Ovary (tissue), 9 donors: ENCODE results near the gene METTL16. TPM values are rescaled to one million over a fixed set of nuclear protein-coding genes. Genes with fewer than 3 reads are reported as not detected.
"Not testable (repeated sequence)": the region's sequence is repeated elsewhere in the genome, so short reads cannot be mapped to it uniquely, and the experiment has no call there.

Experiments used
- DNase-seq, 5 donors: peaks; one replicate each; pipeline ENCODE4 v3.0.0-alpha.2; 2019 to 2020
- H3K27ac ChIP-seq, 2 donors: fragments of 200-600 bp; one replicate each; pipeline versions ENCODE4 v1.5.1 to v1.8.0; 2019 to 2022
- H3K27me3 ChIP-seq: fragments of 200-600 bp; one replicate; pipeline ENCODE4 v1.8.0; 2022
- H3K36me3 ChIP-seq: fragments of 200-600 bp; sonication (generic); one replicate; pipeline ENCODE4 v1.5.1; 2019
- H3K4me1 ChIP-seq: one replicate; pipeline ENCODE4 v1.8.1; 2013; ENCODE audit warnings: mild to moderate bottlenecking, moderate library complexity; ENCODE audit not compliant: insufficient read depth
- H3K4me3 ChIP-seq: fragments of 200-600 bp; sonication (generic); one replicate; pipeline ENCODE4 v1.5.1; 2017
- H3K9me3 ChIP-seq, 2 donors: fragments of 200-600 bp in 1 of 2; sonication (generic) in 1 of 2; one replicate each; pipeline versions ENCODE4 v1.5.1 to v1.8.1; 2013 to 2019; ENCODE audit warnings: mild to moderate bottlenecking in 1 of 2, moderate library complexity in 1 of 2
- EP300 ChIP-seq: sonication (generic); formaldehyde crosslinking; IDR thresholded peaks from one replicate; pipeline ENCODE4 v1.6.1; 2017; ENCODE audit warnings: antibody characterized with exemption
- POLR2A ChIP-seq: fragments of 450-650 bp; IDR thresholded peaks from one replicate; pipeline ENCODE4 v1.6.1; 2017; ENCODE audit warnings: antibody characterized with exemption, mild to moderate bottlenecking, moderate library complexity
- whole genome bisulfite sequencing, 3 donors: extraction: QIAGEN DNeasy Blood & Tissue Kit in 1 of 3; methylation state at CpG; one replicate each; pipeline versions ENCODE4 v1.1.5 to v1.1.7; 2013 to 2017; 5-methylcytosine and 5-hydroxymethylcytosine counted together
- intact Hi-C, 4 donors: fragments of 100-400 bp; cut with DNase I; formaldehyde crosslinking; loops; one replicate each; pipeline versions ENCODE4 v1.11.0 to v1.15.1; 2022 to 2023
- polyA plus RNA-seq, 2 donors: library from polyadenylated mRNA; stranded (reverse); fragments of 200-250 nt in 1 of 2; fragments of 350-450 nt in 1 of 2; fragmentation: Illumina TruSeq in 1 of 2; extraction: RNeasy Lipid Tissue Mini Kit (QIAGEN cat#74804) in 1 of 2; gene quantifications; one replicate each; pipeline ENCODE4 v1.2.3, GENCODE V29; 2013 to 2014
- total RNA-seq, 7 donors: library from RNA; depleted of rRNA in 2 of 7; stranded (reverse); fragments of >200 nt in 2 of 7; fragmentation: NEBNext Ultra II Directional in 3 of 7; extraction: Animal tissue kit (Norgen Biotek cat#: 25700) in 3 of 7; gene quantifications; one replicate each; pipeline versions ENCODE4 v1.1.0 to v1.2.4, GENCODE V29; 2016 to 2023
- TF ChIP-seq, protein P1 (sequence below), 3 donors: fragments of 450-650 bp in 2 of 3; fragments of 200-600 bp in 1 of 3; IDR thresholded peaks; one replicate each; pipeline versions ENCODE4 v1.5.1 to v1.8.0; 2016 to 2022; ENCODE audit warnings: antibody characterized with exemption in 3 of 3, mild to moderate bottlenecking in 1 of 3
- donor health status: DM: no; HTN: no; CAD: no; lungs with moderate emphysema.
- donor health status: DM: no; HTN: no; CAD: no.
- donor health status: Bipolar disorder and iron deficiency.
- donor health status: DM: yes; HTN: yes; CAD: no.
- donor health status: DM: no; HTN: no; CAD: no.
- donor health status: DM: yes; HTN: yes; CAD: no.

METTL16 gene
- total and polyA plus RNA-seq, 9 donors, result 18.4 to 69.1 (median 38.8) TPM

DNA sequence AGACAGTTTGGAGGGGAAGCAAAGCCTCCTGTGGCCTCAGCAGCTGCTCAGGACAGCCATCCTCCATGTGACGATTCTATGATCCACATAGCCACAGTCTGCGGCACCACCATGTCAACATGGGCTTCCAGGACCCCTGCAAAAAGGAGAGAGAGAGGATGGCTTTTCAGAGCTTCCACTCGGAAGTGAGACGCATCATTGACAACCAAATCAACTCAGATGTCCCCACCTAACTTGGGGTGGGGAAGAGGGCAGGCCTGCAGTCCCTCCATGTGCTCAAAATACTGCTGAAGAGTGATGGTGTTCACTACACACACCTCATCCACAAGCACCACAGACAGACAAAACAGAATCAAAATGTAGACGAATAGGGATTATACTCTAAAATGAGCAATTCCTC lies 5.9 kb upstream of the METTL16 start:
- Histone ChIP-seq H3K4me3 (no peak overlapping the region), H3K27me3 (no peaks in the 10 kb centered on the region), H3K36me3 (no peaks in the 10 kb centered on the region), H3K9me3 (no peaks in the 10 kb centered on the region), H3K4me1 (no peaks in the 10 kb centered on the region), H3K27ac (no peak overlapping the region)
- DNase-seq, result no peak
- WGBS, 3 donors, result 90 to 92% (median 90%) methylated on average over 5 of the region's 5 CpGs
- TF ChIP-seq EP300, result no peak
- TF ChIP-seq, protein P1, sequence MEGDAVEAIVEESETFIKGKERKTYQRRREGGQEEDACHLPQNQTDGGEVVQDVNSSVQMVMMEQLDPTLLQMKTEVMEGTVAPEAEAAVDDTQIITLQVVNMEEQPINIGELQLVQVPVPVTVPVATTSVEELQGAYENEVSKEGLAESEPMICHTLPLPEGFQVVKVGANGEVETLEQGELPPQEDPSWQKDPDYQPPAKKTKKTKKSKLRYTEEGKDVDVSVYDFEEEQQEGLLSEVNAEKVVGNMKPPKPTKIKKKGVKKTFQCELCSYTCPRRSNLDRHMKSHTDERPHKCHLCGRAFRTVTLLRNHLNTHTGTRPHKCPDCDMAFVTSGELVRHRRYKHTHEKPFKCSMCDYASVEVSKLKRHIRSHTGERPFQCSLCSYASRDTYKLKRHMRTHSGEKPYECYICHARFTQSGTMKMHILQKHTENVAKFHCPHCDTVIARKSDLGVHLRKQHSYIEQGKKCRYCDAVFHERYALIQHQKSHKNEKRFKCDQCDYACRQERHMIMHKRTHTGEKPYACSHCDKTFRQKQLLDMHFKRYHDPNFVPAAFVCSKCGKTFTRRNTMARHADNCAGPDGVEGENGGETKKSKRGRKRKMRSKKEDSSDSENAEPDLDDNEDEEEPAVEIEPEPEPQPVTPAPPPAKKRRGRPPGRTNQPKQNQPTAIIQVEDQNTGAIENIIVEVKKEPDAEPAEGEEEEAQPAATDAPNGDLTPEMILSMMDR (IDR thresholded peaks at IDR 0.05), result no peak
- intact Hi-C loops, result no loop called here

DNA sequence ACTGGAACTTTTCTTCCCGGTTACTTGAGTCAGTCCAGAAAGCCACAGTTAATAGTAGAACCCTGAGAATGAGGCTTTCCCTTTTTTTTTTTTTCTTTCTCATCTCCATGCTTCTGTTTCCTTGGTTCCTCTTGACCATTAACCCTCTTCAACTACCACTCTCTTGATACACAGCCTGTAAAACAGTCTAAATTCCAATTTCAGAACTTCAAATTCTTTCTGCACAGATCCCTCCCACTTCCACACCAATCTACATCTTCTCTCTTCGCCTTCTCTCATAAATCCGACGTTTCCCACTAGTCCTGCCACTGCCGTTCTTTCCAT lies 588 bp downstream of the METTL16 start:
- no peak for DNase-seq
- TF ChIP-seq, protein P1 (IDR thresholded peaks at IDR 0.05), result no peak
- TF ChIP-seq EP300 (no peak), POLR2A (no peak)
- intact Hi-C loops, result loop anchor here in 1 of 4 donors (5.0 kb wide), 1 partner anchor 89 kb away; no protein-coding TSS in a partner anchor
- Histone ChIP-seq H3K4me3 (peak overlapping the region; percentile 81), H3K36me3 (no peaks in the 10 kb centered on the region), H3K27me3 (no peaks in the 10 kb centered on the region), H3K4me1 (peaks cover 11% of the 10 kb centered on the region), H3K9me3 (no peaks in the 10 kb centered on the region), H3K27ac (peak overlapping the region; percentile 31 to 86)
- WGBS, 3 donors, result 0 to 1% (median 0%) methylated on average over 5 of the region's 5 CpGs

DNA sequence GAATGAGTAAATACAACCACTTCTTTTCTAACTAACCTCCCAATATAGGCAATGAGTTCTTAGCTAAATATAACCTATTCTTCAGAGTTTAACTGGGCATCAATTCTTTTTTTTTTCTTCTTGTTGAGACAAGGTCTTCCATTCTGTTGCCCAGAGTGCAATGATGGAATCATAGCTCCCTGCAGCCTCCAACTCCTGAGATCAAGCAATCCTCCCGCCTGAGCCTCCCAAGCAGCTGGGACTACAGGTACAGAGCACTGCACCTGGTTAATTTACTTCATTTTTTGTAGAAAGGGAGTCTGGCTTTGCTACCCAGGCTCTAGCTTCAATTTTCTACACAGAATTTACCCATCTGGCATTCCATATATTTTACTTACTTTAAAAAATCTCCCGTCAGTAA lies 1.1 kb downstream of the METTL16 start:
- Histone ChIP-seq H3K4me1 (peaks cover 11% of the 10 kb centered on the region), H3K27me3 (no peaks in the 10 kb centered on the region), H3K4me3 (peak overlapping the region; percentile 81), H3K9me3 (no peaks in the 10 kb centered on the region), H3K36me3 (no peaks in the 10 kb centered on the region), H3K27ac (peak overlapping the region in 1 of 2 donors; percentile 86)
- intact Hi-C loops, result loop anchor here in 1 of 4 donors (5.0 kb wide), 1 partner anchor 88 kb away; no protein-coding TSS in a partner anchor
- DNase-seq, result no peak
- 35 to 44% (median 38%) methylated on average over 2 of the region's 2 CpGs for WGBS, 3 donors
- TF ChIP-seq POLR2A, result no peak
- TF ChIP-seq, protein P1 (IDR thresholded peaks at IDR 0.05), result no peak
- no peak for TF ChIP-seq EP300

DNA sequence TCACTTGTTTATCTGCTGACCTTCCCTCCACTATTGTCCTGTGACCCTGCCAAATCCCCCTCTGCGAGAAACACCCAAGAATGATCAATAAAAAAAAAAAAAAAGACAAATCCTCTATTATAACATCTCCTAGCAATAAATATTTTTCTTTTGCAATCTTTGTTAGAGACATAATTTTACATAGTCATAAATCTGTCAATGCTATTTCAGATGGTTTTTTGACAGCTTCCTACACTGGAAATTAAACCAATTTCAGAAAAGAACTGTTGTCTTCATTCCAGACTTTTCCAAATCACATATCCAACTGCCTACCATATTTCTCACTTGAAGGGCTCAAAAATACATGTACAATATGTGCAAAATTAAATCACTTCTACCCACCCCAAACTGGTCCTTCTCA lies 3.7 kb downstream of the METTL16 start:
- Histone ChIP-seq H3K36me3 (no peaks in the 10 kb centered on the region), H3K27ac (no peak overlapping the region), H3K9me3 (no peaks in the 10 kb centered on the region), H3K27me3 (no peaks in the 10 kb centered on the region), H3K4me1 (peaks cover 11% of the 10 kb centered on the region), H3K4me3 (no peak overlapping the region)
- no peak for TF ChIP-seq POLR2A
- TF ChIP-seq, protein P1 (IDR thresholded peaks at IDR 0.05), result no peak
- TF ChIP-seq EP300, result no peak
- intact Hi-C loops, result no loop called here
- DNase-seq, result no peak
- 83 to 97% (median 95%) methylated on average over 1 of the region's 1 CpG for WGBS, 3 donors

DNA sequence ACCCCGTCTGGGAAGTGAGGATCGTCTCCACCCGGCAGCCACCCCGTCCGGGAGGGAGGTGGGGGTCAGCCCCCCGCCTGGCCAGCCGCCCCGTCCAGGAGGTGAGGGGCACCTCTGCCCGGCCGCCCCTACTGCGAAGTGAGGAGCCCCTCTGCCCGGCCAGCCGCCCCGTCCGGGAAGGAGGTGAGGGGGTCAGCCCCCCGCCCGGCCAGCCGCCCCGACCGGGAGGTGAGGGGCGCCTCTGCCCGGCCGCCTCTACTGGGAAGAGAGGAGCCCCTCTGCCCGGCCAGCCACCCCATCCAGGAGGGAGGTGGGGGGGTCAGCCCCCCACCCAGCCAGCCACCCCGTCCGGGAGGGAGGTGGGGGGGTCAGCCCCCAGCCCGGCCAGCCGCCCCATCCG lies 4.7 kb downstream of the METTL16 start:
- H3K36me3 ChIP-seq, intact Hi-C loops, H3K9me3 ChIP-seq, H3K4me3 ChIP-seq, H3K27me3 ChIP-seq, H3K27ac ChIP-seq, DNase-seq: not testable (repeated sequence)
- H3K4me1 ChIP-seq, result peaks cover 11% of the 10 kb centered on the region
- 91 to 97% (median 96%) methylated on average over 9 to 29 of the region's 29 CpGs for whole genome bisulfite sequencing, 3 donors
